Right lobe of liver (tissue), 6 donors: Measurements from ENCODE around the gene PTBP3. TPM values are rescaled to one million over a fixed set of nuclear protein-coding genes. Genes with fewer than 3 reads are reported as not detected.

Experiments
- ATAC-seq, 4 donors: fragments of 200-7000 bp; cut with Tn5 transposase; one replicate each; pipeline ENCODE4 v1.9.1; 2020; ENCODE audit warnings: mild to moderate bottlenecking in 4 of 4, moderate library complexity in 4 of 4
- DNase-seq, 3 donors: peaks; one replicate each; pipeline ENCODE4 v3.0.0-alpha.2; 2020
- H3K27ac ChIP-seq, 3 donors: fragments of 200-600 bp; one replicate each; pipeline ENCODE4 v1.8.0; 2022
- H3K27me3 ChIP-seq, 2 donors: fragments of 200-600 bp; one replicate each; pipeline ENCODE4 v1.8.0; 2022
- H3K36me3 ChIP-seq, 4 donors: fragments of 200-600 bp; sonication (generic) in 1 of 4; one replicate each; pipeline versions ENCODE4 v1.5.1 to v1.8.0; 2017 to 2022; ENCODE audit warnings: control low read depth in 1 of 4
- H3K4me1 ChIP-seq, 4 donors: fragments of 200-600 bp; sonication (generic) in 1 of 4; one replicate each; pipeline versions ENCODE4 v1.5.1 to v1.8.0; 2017 to 2022; ENCODE audit warnings: control low read depth in 1 of 4
- H3K4me3 ChIP-seq, 3 donors: fragments of 200-600 bp; one replicate each; pipeline ENCODE4 v1.8.0; 2022
- H3K9me3 ChIP-seq, 4 donors: fragments of 200-600 bp; sonication (generic) in 1 of 4; one replicate each; pipeline versions ENCODE4 v1.5.1 to v1.8.0; 2017 to 2022; ENCODE audit warnings: control low read depth in 1 of 4
- CTCF ChIP-seq, 4 donors: fragments of 200-600 bp in 3 of 4; fragments of 450-650 bp in 1 of 4; IDR thresholded peaks; one replicate each; pipeline versions ENCODE4 v1.5.1 to v1.8.0; 2016 to 2022; ENCODE audit warnings: antibody characterized with exemption in 4 of 4, mild to moderate bottlenecking in 2 of 4
- POLR2A ChIP-seq: fragments of 450-650 bp; IDR thresholded peaks from one replicate; pipeline ENCODE4 v1.6.1; 2017; ENCODE audit warnings: antibody characterized with exemption, mild to moderate bottlenecking
- WGBS: methylation state at CpG from one replicate; pipeline ENCODE4 v1.1.6; 2018; ENCODE audit warnings: low coverage, low lambda C conversion rate; ENCODE audit not compliant: insufficient coverage; ENCODE audit errors: missing lambda C conversion rate; 5-methylcytosine and 5-hydroxymethylcytosine counted together
- intact Hi-C, 2 donors: fragments of 100-400 bp; cut with DNase I; formaldehyde crosslinking; loops; one replicate each; pipeline versions ENCODE4 v1.11.2 to v1.14.1; 2022
- total RNA-seq, 6 experiments: library from RNA; depleted of rRNA in 2 of 6; stranded (reverse); fragments of >200 nt in 2 of 6; fragmentation: NEBNext Ultra II Directional in 3 of 6; extraction: Animal tissue kit (Norgen Biotek cat#: 25700) in 3 of 6; gene quantifications; one replicate each; pipeline versions ENCODE4 v1.1.0 to v1.2.4, GENCODE V29; 2016 to 2023
- donor health status: DM: no; HTN: yes; CAD: no.
- donor health status: DM: no; HTN: no; CAD: no.
- donor health status: DM: no; HTN: no; CAD: no.
- donor health status: DM: no; HTN: yes; CAD: no.
- donor health status: DM: no; HTN: yes; CAD: no.

PTBP3 gene
- total RNA-seq, 6 experiments from 2014 or later, result 16.3 to 29.9 (median 19.3) TPM

GRCh38 chr9:112249277-112249676 is 84.1 kb downstream of the PTBP3 start:
- no peak overlapping the region for H3K4me3 ChIP-seq
- no peaks in the 10 kb centered on the region for H3K9me3 ChIP-seq
- H3K36me3 ChIP-seq, result peaks cover 0 to 3% (median 0%) of the 10 kb centered on the region in 4 donors
- intact Hi-C loops, result no loop called here
- TF ChIP-seq CTCF (IDR thresholded peaks at IDR 0.05) (no peak), POLR2A (no peak)
- DNase-seq, result no peak
- peaks cover 0 to 11% (median 3%) of the 10 kb centered on the region in 4 donors for H3K4me1 ChIP-seq
- H3K27ac ChIP-seq, result no peak overlapping the region
- no peak for ATAC-seq
- WGBS, result 93% methylated on average over 1 of the region's 1 CpG
- no peaks in the 10 kb centered on the region for H3K27me3 ChIP-seq

GRCh38 chr9:112248722-112249121 is 84.7 kb downstream of the PTBP3 start:
- intact Hi-C loops, result no loop called here
- Histone ChIP-seq H3K9me3 (no peaks in the 10 kb centered on the region), H3K36me3 (peaks cover 0 to 3% (median 0%) of the 10 kb centered on the region in 4 donors), H3K4me1 (peaks cover 0 to 11% (median 3%) of the 10 kb centered on the region in 4 donors), H3K27ac (no peak overlapping the region), H3K27me3 (no peaks in the 10 kb centered on the region), H3K4me3 (no peak overlapping the region)
- TF ChIP-seq CTCF (IDR thresholded peaks at IDR 0.05) (no peak), POLR2A (no peak)
- DNase-seq, result no peak
- WGBS, result no CpG with 5 or more reads among the region's 1 CpG
- ATAC-seq, result no peak

DNA sequence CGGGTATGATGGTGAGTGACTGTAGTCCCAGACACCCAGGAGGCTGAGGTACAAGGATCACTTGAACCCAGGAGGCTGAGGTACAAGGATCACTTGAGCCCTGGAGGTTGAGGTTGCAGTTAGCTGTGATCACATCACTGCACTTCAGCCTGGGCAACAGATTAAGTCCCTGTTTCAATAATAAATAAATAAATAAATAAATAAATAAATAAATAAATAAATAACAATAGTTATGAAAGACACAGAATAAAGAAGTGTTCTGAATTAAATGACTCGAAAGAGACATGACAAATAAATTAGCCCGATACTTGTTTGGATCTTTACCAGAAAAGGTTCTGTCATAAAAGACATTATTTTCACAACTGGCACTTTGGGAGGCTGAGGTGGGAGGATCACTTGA is 86.3 kb downstream of the PTBP3 start:
- WGBS, result 97% methylated on average over 3 of the region's 3 CpGs
- Histone ChIP-seq H3K4me1 (peaks cover 0 to 11% (median 3%) of the 10 kb centered on the region in 4 donors), H3K27ac (no peak overlapping the region), H3K4me3 (no peak overlapping the region), H3K9me3 (no peaks in the 10 kb centered on the region), H3K27me3 (no peaks in the 10 kb centered on the region), H3K36me3 (peaks cover 0 to 3% (median 0%) of the 10 kb centered on the region in 4 donors)
- TF ChIP-seq CTCF (IDR thresholded peaks at IDR 0.05) (no peak), POLR2A (no peak)
- ATAC-seq (no peak), DNase-seq (no peak)
- intact Hi-C loops, result no loop called here

GRCh38 chr9:112245126-112245525 is 88.3 kb downstream of the PTBP3 start:
- intact Hi-C loops, result no loop called here
- no peaks in the 10 kb centered on the region for H3K9me3 ChIP-seq
- no peak for TF ChIP-seq CTCF (IDR thresholded peaks at IDR 0.05)
- no peak for TF ChIP-seq POLR2A
- WGBS, result 55% methylated on average over 5 of the region's 5 CpGs
- H3K27ac ChIP-seq, result no peak overlapping the region
- no peaks in the 10 kb centered on the region for H3K27me3 ChIP-seq
- peaks cover 0 to 11% (median 3%) of the 10 kb centered on the region in 4 donors for H3K4me1 ChIP-seq
- H3K4me3 ChIP-seq, result no peak overlapping the region
- peak; percentile 71 to 88 (median 74) for ATAC-seq
- no peaks in the 10 kb centered on the region for H3K36me3 ChIP-seq
- DNase-seq, result peak in 1 of 3 donors; percentile 24
